HEK293 (cell line): Measurements from ENCODE around the gene S100A2.

ENCODE experiments used
- SCRT2 ChIP-seq: fragments of 450-650 bp; formaldehyde crosslinking; IDR thresholded peaks from 2 replicates; pipeline ENCODE4 v1.5.1; 2016; ENCODE audit warnings: missing biosample characterization, missing genetic modification characterization
- YY1 ChIP-seq: fragments of 450-650 bp; formaldehyde crosslinking; IDR thresholded peaks from 2 replicates; pipeline ENCODE4 v1.5.1; 2018; ENCODE audit warnings: missing biosample characterization, missing genetic modification characterization
- ZNF311 ChIP-seq: fragments of 450-650 bp; formaldehyde crosslinking; IDR thresholded peaks from 2 replicates; pipeline ENCODE4 v1.5.1; 2017; ENCODE audit warnings: missing biosample characterization, missing genetic modification characterization, borderline replicate concordance
- ZNF473 ChIP-seq: fragments of 450-650 bp; formaldehyde crosslinking; IDR thresholded peaks from 2 replicates; pipeline ENCODE4 v1.5.1; 2017; ENCODE audit warnings: missing biosample characterization, missing genetic modification characterization
- TF ChIP-seq, protein P1 (sequence below): fragments of 450-650 bp; formaldehyde crosslinking; IDR thresholded peaks from 2 replicates; pipeline ENCODE4 v1.5.1; 2016; ENCODE audit warnings: missing biosample characterization, missing genetic modification characterization

GRCh38 chr1:153546796-153547559 is 18.7 kb downstream of the S100A2 start:
- TF ChIP-seq, protein P1, sequence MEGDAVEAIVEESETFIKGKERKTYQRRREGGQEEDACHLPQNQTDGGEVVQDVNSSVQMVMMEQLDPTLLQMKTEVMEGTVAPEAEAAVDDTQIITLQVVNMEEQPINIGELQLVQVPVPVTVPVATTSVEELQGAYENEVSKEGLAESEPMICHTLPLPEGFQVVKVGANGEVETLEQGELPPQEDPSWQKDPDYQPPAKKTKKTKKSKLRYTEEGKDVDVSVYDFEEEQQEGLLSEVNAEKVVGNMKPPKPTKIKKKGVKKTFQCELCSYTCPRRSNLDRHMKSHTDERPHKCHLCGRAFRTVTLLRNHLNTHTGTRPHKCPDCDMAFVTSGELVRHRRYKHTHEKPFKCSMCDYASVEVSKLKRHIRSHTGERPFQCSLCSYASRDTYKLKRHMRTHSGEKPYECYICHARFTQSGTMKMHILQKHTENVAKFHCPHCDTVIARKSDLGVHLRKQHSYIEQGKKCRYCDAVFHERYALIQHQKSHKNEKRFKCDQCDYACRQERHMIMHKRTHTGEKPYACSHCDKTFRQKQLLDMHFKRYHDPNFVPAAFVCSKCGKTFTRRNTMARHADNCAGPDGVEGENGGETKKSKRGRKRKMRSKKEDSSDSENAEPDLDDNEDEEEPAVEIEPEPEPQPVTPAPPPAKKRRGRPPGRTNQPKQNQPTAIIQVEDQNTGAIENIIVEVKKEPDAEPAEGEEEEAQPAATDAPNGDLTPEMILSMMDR (tag by site-specific recombination) = no peak
- no peak for TF ChIP-seq YY1 (tag by site-specific recombination)
- TF ChIP-seq ZNF311 (tag by site-specific recombination) = no peak
- TF ChIP-seq SCRT2 (tag by site-specific recombination) = no peak
- no peak for TF ChIP-seq ZNF473 (tag by site-specific recombination)
